Nephron (organoid): ENCODE results near the gene RFT1.

Source experiments
- H3K27ac Mint-ChIP-seq, 3 experiments: 2 replicates each; pipeline ENCODE4 v1.8.0; 2020; ENCODE audit warnings: mixed read lengths in 3 of 3, mild to moderate bottlenecking in 2 of 3, moderate library complexity in 1 of 3
- H3K27me3 Mint-ChIP-seq: 2 replicates; pipeline ENCODE4 v1.8.0; 2021; ENCODE audit warnings: low read depth, mild to moderate bottlenecking, moderate library complexity, mixed read lengths
- H3K36me3 Mint-ChIP-seq: 2 replicates; pipeline ENCODE4 v1.8.0; 2020; ENCODE audit warnings: low read depth, mixed read lengths
- H3K4me1 Mint-ChIP-seq: 2 replicates; pipeline ENCODE4 v1.8.0; 2020; ENCODE audit warnings: mixed read lengths
- H3K4me3 Mint-ChIP-seq, 3 experiments: 2 replicates each; pipeline ENCODE4 v1.8.0; 2020; ENCODE audit warnings: mild to moderate bottlenecking in 3 of 3, mixed read lengths in 3 of 3, moderate library complexity in 2 of 3
- H3K9me3 Mint-ChIP-seq: 2 replicates; pipeline ENCODE4 v1.8.0; 2020; ENCODE audit warnings: mixed read lengths
- TF ChIP-seq, protein P1 (sequence below), 3 experiments: fragments of 200-600 bp; sonication (generic); IDR thresholded peaks; one replicate each; pipeline ENCODE4 v1.5.0; 2021; ENCODE audit warnings: antibody characterized with exemption in 3 of 3; ENCODE audit not compliant: unreplicated experiment in 3 of 3

RFT1 gene

GRCh38 chr3:53045518-53046170 is 84.6 kb downstream of the RFT1 start, which contains the start of gene SFMBT1:
Gene SFMBT1 (minus strand): TSS chr3:53046073. CDS start chr3:52969128, 76,945 bp downstream.
- TF ChIP-seq, protein P1, sequence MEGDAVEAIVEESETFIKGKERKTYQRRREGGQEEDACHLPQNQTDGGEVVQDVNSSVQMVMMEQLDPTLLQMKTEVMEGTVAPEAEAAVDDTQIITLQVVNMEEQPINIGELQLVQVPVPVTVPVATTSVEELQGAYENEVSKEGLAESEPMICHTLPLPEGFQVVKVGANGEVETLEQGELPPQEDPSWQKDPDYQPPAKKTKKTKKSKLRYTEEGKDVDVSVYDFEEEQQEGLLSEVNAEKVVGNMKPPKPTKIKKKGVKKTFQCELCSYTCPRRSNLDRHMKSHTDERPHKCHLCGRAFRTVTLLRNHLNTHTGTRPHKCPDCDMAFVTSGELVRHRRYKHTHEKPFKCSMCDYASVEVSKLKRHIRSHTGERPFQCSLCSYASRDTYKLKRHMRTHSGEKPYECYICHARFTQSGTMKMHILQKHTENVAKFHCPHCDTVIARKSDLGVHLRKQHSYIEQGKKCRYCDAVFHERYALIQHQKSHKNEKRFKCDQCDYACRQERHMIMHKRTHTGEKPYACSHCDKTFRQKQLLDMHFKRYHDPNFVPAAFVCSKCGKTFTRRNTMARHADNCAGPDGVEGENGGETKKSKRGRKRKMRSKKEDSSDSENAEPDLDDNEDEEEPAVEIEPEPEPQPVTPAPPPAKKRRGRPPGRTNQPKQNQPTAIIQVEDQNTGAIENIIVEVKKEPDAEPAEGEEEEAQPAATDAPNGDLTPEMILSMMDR (IDR thresholded peaks at IDR 0.05; ENCODE audit: unreplicated experiment in 3 of 3) = no peak
- Mint-ChIP-seq H3K4me1 (peaks cover 14% of the 10 kb centered on the region), H3K27ac (peak within 1 kb of the TSS in 2 of 3 experiments; percentile 30 to 76), H3K9me3 (no peaks in the 10 kb centered on the region), H3K27me3 (peaks cover 54% of the 10 kb centered on the region), H3K36me3 (no peaks in the 10 kb centered on the region), H3K4me3 (peak within 1 kb of the TSS; percentile 89 to 97 (median 93))

DNA sequence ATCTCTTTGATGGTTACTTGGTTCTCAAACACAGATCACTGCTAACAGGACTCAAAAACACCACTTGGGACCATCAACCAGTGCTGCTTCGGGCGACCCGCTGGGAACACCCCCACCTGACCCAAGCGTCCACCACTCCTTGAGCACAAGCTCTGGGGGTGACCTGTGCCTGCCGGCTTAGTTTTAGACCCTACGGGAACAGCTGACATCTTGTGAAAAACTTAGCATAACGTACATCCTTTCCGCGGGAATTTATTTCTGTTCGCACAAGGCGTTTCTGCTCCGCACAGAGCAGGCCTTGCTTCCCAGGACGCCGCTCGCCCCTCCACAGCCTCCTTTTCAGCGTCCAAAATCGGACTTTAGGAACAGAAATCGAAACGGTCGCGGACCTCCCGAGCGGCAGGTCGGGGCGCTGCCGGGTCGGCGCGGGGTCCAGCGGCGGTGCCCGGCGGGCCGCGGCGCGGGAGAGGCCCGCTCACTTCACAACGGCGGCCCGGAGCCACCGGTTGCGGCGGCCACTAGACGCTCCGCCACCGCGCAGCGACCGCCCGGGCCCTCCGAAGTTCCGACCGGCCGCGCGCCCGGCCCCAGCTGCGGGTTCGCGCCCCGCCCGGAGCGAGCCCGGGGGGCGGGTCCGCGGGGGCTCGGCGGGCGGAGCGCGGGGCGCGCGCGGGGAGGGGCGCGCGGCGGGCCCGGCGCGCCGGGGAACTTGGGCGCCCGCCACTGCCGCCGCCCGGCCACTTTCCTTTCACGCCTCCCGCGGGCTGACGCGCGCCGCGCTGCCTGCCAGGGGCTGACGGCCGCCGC is 85.3 kb downstream of the RFT1 start:
- peak overlapping the region; percentile 89 to 97 (median 93) for H3K4me3 Mint-ChIP-seq
- H3K27me3 Mint-ChIP-seq = peaks cover 52% of the 10 kb centered on the region
- TF ChIP-seq, protein P1 (IDR thresholded peaks at IDR 0.05; ENCODE audit: unreplicated experiment in 3 of 3) = no peak
- peak overlapping the region; percentile 22 to 76 (median 30) for H3K27ac Mint-ChIP-seq
- H3K9me3 Mint-ChIP-seq = no peaks in the 10 kb centered on the region
- H3K36me3 Mint-ChIP-seq = no peaks in the 10 kb centered on the region
- H3K4me1 Mint-ChIP-seq = peaks cover 14% of the 10 kb centered on the region

DNA sequence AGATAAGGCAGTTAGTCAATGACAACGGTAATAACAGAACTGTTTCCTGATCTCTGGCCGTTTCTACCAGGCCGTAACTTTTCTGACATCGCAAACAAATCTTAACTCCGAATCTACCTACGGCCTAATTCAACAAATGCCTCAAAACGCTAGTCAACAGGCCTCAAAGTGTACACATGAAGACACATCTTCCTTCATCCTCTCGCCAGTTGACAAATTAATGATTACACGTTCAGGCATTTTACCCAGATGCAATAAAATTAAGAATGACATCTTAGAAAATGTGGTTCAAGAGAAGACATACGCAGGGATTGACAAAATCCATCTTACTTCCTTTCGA is 85.9 kb downstream of the RFT1 start:
- Mint-ChIP-seq H3K4me1 (peaks cover 14% of the 10 kb centered on the region), H3K9me3 (no peaks in the 10 kb centered on the region), H3K36me3 (no peaks in the 10 kb centered on the region), H3K27ac (peak overlapping the region; percentile 22 to 76 (median 30)), H3K27me3 (peaks cover 49% of the 10 kb centered on the region), H3K4me3 (peak overlapping the region; percentile 89 to 97 (median 93))
- TF ChIP-seq, protein P1 (IDR thresholded peaks at IDR 0.05; ENCODE audit: unreplicated experiment in 3 of 3) = no peak

- no peaks in the 10 kb centered on the region for H3K36me3 Mint-ChIP-seq
- TF ChIP-seq, protein P1 (IDR thresholded peaks at IDR 0.05; ENCODE audit: unreplicated experiment in 3 of 3) = no peak
Observed at GRCh38 chr3:53043738-53044137, 86.5 kb downstream of the RFT1 start.

DNA sequence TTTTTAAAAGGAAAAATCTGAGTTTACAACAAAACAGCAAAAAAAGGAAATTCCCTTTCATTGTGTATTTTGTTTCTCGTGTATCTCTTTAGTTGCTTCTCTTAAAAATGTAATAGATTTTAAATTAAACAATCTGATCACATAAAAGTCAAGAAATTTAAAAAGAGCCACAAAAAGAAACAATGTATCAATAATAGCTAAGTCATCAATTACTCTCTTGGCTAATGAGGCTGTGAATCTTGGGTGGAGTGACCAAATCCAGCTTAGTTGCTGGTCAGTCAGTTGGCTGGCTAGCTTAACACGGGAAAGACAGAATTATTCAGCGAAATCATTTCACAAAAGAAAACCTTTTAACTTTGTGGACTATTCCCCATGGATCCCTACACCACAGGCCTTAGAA is 87.6 kb downstream of the RFT1 start:
- TF ChIP-seq, protein P1 (IDR thresholded peaks at IDR 0.05; ENCODE audit: unreplicated experiment in 3 of 3) = no peak
- Mint-ChIP-seq H3K9me3 (no peaks in the 10 kb centered on the region), H3K27me3 (peaks cover 45% of the 10 kb centered on the region), H3K4me3 (peak overlapping the region; percentile 50 to 54 (median 53)), H3K27ac (peak overlapping the region in 1 of 3 experiments; percentile 15), H3K36me3 (no peaks in the 10 kb centered on the region), H3K4me1 (peaks cover 14% of the 10 kb centered on the region)

More at GRCh38 chr3:53043738-53044137, 86.5 kb downstream of the RFT1 start:
- peaks cover 14% of the 10 kb centered on the region for H3K4me1 Mint-ChIP-seq
- H3K27me3 Mint-ChIP-seq = peaks cover 49% of the 10 kb centered on the region
- H3K9me3 Mint-ChIP-seq = no peaks in the 10 kb centered on the region
- H3K4me3 Mint-ChIP-seq = peak overlapping the region; percentile 46 to 97 (median 93)
- H3K27ac Mint-ChIP-seq = no peak overlapping the region
